HCT116 (cell line): ENCODE results near the gene LRRN4CL. TPM values are rescaled to one million over a fixed set of nuclear protein-coding genes. Genes with fewer than 3 reads are reported as not detected.

Source experiments
- ATAC-seq: fragments of 200-7000 bp; cut with Tn5 transposase; 2 replicates; pipeline ENCODE4 v1.9.1; 2020; ENCODE audit warnings: mild to moderate bottlenecking, moderate library complexity
- BruUV-seq: library from RNA; stranded (reverse); fragments of 400-500 nt; replicated peaks from 2 replicates; lab custom pipeline; 2021; lab: Mats Ljungman, UMichigan
- CTCF ChIA-PET: fragments of 300-600 bp; sonication (Branson Sonifier 250); formaldehyde crosslinking; loops from one replicate; lab custom pipeline; 2021; ENCODE audit warnings: antibody characterized with exemption; lab: Charles Lee
- POLR2A ChIA-PET: fragments of 300-600, 350-600 bp; sonication (Branson Sonifier 250); formaldehyde crosslinking; loops from one replicate; lab custom pipeline; 2021; ENCODE audit warnings: antibody characterized with exemption; lab: Charles Lee
- RAD21 ChIA-PET, 2 experiments: fragments of 300-600 bp; sonication (Branson Sonifier 250); formaldehyde crosslinking; loops; one replicate each; lab custom pipeline; 2023; ENCODE audit warnings: low total read pairs in 2 of 2; ENCODE audit not compliant: uncharacterized antibody in 2 of 2, unreplicated experiment in 2 of 2, low non-redundant PET in 1 of 2; lab: Charles Lee
- DNase-seq: peaks from one replicate; pipeline ENCODE4 v3.0.0-alpha.2; 2010; ENCODE audit warnings: low read depth, low spot score
- H2AFZ ChIP-seq: fragments of 200-600 bp; shearing (Covaris generic), sonication (generic); 2 replicates; pipeline ENCODE4 v1.6.1; 2017; ENCODE audit warnings: low read depth, mixed run types, mixed read lengths, antibody characterized with exemption, low read length; ENCODE audit not compliant: poor library complexity, severe bottlenecking
- H3K27ac ChIP-seq: 2 replicates; pipeline ENCODE4 v1.5.1; 2012; ENCODE audit warnings: low read depth, low read length
- H3K27me3 ChIP-seq: fragments of 200-600 bp; sonication (generic); 2 replicates; pipeline ENCODE4 v1.6.1; 2016; ENCODE audit warnings: mixed run types, low read length, mixed read lengths; ENCODE audit not compliant: insufficient read depth
- H3K36me3 ChIP-seq, 2 experiments: fragments of 200-500 bp in 1 of 2; fragments of 200-600 bp in 1 of 2; sonication (Bioruptor generic) in 1 of 2; sonication (generic) in 1 of 2; 2 replicates each; pipeline versions ENCODE4 v1.5.1 to v1.6.1; 2014 to 2016; ENCODE audit warnings: low read length in 2 of 2, inconsistent platforms in 1 of 2, mixed read lengths in 1 of 2, mixed run types in 1 of 2; ENCODE audit not compliant: insufficient read depth in 2 of 2, control insufficient read depth in 1 of 2
- H3K4me1 ChIP-seq, 2 experiments: fragments of 200-600 bp in 1 of 2; sonication (generic) in 1 of 2; 2 replicates each; pipeline versions ENCODE4 v1.5.1 to v1.6.1; 2012 to 2017; ENCODE audit warnings: low read length in 2 of 2, inconsistent platforms in 1 of 2, mild to moderate bottlenecking in 1 of 2, mixed read lengths in 1 of 2, mixed run types in 1 of 2, moderate library complexity in 1 of 2; ENCODE audit not compliant: insufficient read depth in 2 of 2, control insufficient read depth in 1 of 2
- H3K4me2 ChIP-seq: fragments of 200-600 bp; sonication (generic); 2 replicates; pipeline ENCODE4 v1.6.1; 2017; ENCODE audit warnings: mixed run types, low read length, mixed read lengths
- H3K4me3 ChIP-seq, 2 experiments: fragments of 200-600 bp in 1 of 2; sonication (generic) in 1 of 2; replicated peaks in 1 of 2; 2 replicates each; pipeline ENCODE4 v1.5.1; 2011 to 2016; ENCODE audit warnings: low read length in 2 of 2, control low read depth in 1 of 2, low read depth in 1 of 2, mild to moderate bottlenecking in 1 of 2, mixed read lengths in 1 of 2, mixed run types in 1 of 2
- H3K79me2 ChIP-seq: fragments of 200-600 bp; sonication (generic); 2 replicates; pipeline ENCODE4 v1.6.1; 2017; ENCODE audit warnings: mild to moderate bottlenecking, mixed run types, low read length, moderate library complexity, mixed read lengths; ENCODE audit not compliant: insufficient read depth
- H3K9ac ChIP-seq: fragments of 200-600 bp; sonication (generic); 2 replicates; pipeline ENCODE4 v1.6.1; 2016; ENCODE audit warnings: low read length, mixed read lengths
- H3K9me2 ChIP-seq: fragments of 200-600 bp; sonication (generic), shearing (Covaris generic); 2 replicates; pipeline ENCODE4 v1.6.1; 2017; ENCODE audit warnings: mixed run types, mild to moderate bottlenecking, moderate library complexity; ENCODE audit not compliant: insufficient read depth
- H3K9me3 ChIP-seq, 2 experiments: fragments of 200-500 bp in 1 of 2; fragments of 200-600 bp in 1 of 2; sonication (Bioruptor generic) in 1 of 2; sonication (generic) in 1 of 2; 2 replicates each; pipeline ENCODE4 v1.6.1; 2014 to 2017; ENCODE audit warnings: low read length in 2 of 2, mixed read lengths in 2 of 2, inconsistent platforms in 1 of 2, low read depth in 1 of 2, mild to moderate bottlenecking in 1 of 2, mixed run types in 1 of 2, moderate library complexity in 1 of 2; ENCODE audit not compliant: control insufficient read depth in 1 of 2, insufficient read depth in 1 of 2
- H4K20me1 ChIP-seq: fragments of 200-600 bp; sonication (generic), shearing (Covaris generic); 2 replicates; pipeline ENCODE4 v1.6.1; 2017; ENCODE audit warnings: mixed run types, mild to moderate bottlenecking, moderate library complexity; ENCODE audit not compliant: insufficient read depth
- CBX3 ChIP-seq: IDR thresholded peaks from 2 replicates; pipeline ENCODE4 v1.6.1; 2012; ENCODE audit warnings: low read depth
- CEBPB ChIP-seq: IDR thresholded peaks from 2 replicates; pipeline ENCODE4 v1.6.1; 2012; ENCODE audit warnings: low read depth
- CTCF ChIP-seq, 3 experiments: fragments of 200-600 bp in 1 of 3; sonication (generic) in 1 of 3; IDR thresholded peaks in 2 of 3; conservative IDR thresholded peaks in 1 of 3; 2 replicates each; pipeline ENCODE4 v1.5.1; 2012 to 2017; ENCODE audit warnings: low read depth in 2 of 3, low read length in 2 of 3, antibody characterized with exemption in 1 of 3, borderline replicate concordance in 1 of 3, control low read depth in 1 of 3, mild to moderate bottlenecking in 1 of 3, mixed read lengths in 1 of 3, mixed run types in 1 of 3, moderate library complexity in 1 of 3; ENCODE audit not compliant: insufficient read depth in 1 of 3
- EGR1 ChIP-seq: IDR thresholded peaks from 2 replicates; pipeline ENCODE4 v1.6.1; 2012; ENCODE audit warnings: low read depth
- ELF1 ChIP-seq: IDR thresholded peaks from 2 replicates; pipeline ENCODE4 v1.6.1; 2012; ENCODE audit warnings: low read depth, borderline replicate concordance
- EZH2 ChIP-seq: fragments of 200-600 bp; sonication (generic); IDR thresholded peaks from 2 replicates; pipeline ENCODE4 v1.6.1; 2017; ENCODE audit warnings: antibody characterized with exemption, mixed run types
- EZH2phosphoT487 ChIP-seq: fragments of 200-600 bp; IDR thresholded peaks from 2 replicates; pipeline ENCODE4 v1.6.1; 2018; ENCODE audit warnings: antibody characterized with exemption, borderline replicate concordance
- FOSL1 ChIP-seq: IDR thresholded peaks from 2 replicates; pipeline ENCODE4 v1.6.1; 2012; ENCODE audit warnings: low read depth
- JUND ChIP-seq: IDR thresholded peaks from 2 replicates; pipeline ENCODE4 v1.6.1; 2012
- MAX ChIP-seq: IDR thresholded peaks from 2 replicates; pipeline ENCODE4 v1.6.1; 2012
- POLR2A ChIP-seq: IDR thresholded peaks from 2 replicates; pipeline ENCODE4 v1.7.0; 2011; ENCODE audit warnings: borderline replicate concordance; ENCODE audit not compliant: insufficient read depth, insufficient read length; ENCODE audit errors: extremely low read depth
- POLR2AphosphoS5 ChIP-seq: IDR thresholded peaks from 2 replicates; pipeline ENCODE4 v1.6.1; 2011; ENCODE audit warnings: mild to moderate bottlenecking, low read depth, low read length, moderate library complexity
- SP1 ChIP-seq: IDR thresholded peaks from 2 replicates; pipeline ENCODE4 v1.6.1; 2012; ENCODE audit warnings: low read depth
- TCF7L2 ChIP-seq: IDR thresholded peaks from 2 replicates; pipeline ENCODE4 v1.7.0; 2011; ENCODE audit warnings: borderline replicate concordance, inconsistent platforms; ENCODE audit not compliant: insufficient read depth, insufficient read length; ENCODE audit errors: extremely low read depth
- intact Hi-C: fragments of 100-400 bp; cut with micrococcal nuclease; formaldehyde crosslinking; loops from 2 replicates; pipeline ENCODE4 v1.10.0; 2022
- total RNA-seq: library from RNA; stranded (reverse); gene quantifications from one replicate; pipeline ENCODE4 v1.2.1, GENCODE V29; 2021; ENCODE audit not compliant: unreplicated experiment
- TF ChIP-seq, protein P1 (sequence below): IDR thresholded peaks from 2 replicates; pipeline ENCODE4 v1.6.1; 2012; ENCODE audit warnings: low read depth
- TF ChIP-seq, protein P2 (sequence below): IDR thresholded peaks from 2 replicates; pipeline ENCODE4 v1.6.1; 2011; ENCODE audit warnings: mild to moderate bottlenecking, low read length, moderate library complexity; ENCODE audit not compliant: insufficient replicate concordance; ENCODE audit errors: extremely low read depth

Gene LRRN4CL
- total RNA-seq, 1 experiment from 2014 or later = 0.71 TPM

DNA sequence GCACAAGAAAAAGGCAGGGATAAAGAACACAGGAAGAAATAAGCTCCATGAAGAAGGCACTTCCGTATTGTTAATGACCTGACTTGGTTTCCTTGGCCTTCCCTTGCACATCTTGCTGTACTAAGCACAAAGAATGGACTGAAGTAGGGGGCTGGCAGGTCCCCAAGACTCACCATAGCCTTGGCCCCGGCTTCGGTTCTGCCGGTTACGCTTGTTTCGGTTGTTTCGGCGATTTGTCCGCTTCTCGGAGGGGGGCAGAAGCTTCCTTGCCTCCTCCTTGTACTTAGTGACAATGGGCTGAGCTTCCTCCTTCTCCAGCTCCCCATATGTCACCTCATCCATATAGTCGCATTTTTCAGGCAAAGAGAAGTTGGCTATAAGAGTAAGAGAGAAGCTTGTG is 27.5 kb upstream of the LRRN4CL start:
- Histone ChIP-seq H3K9ac (no peak overlapping the region), H3K27ac (no peak overlapping the region), H3K27me3 (no peaks in the 10 kb centered on the region), H3K4me3 (no peak overlapping the region), H3K79me2 (peaks cover 82% of the 10 kb centered on the region), H3K4me1 (no peaks in the 10 kb centered on the region), H4K20me1 (peaks cover 5% of the 10 kb centered on the region; the same call in 1 of the 2 replicates), H3K4me2 (no peak overlapping the region), H3K9me3 (no peaks in the 10 kb centered on the region), H3K36me3 (peaks cover 89 to 95% of the 10 kb centered on the region in 2 experiments), H2AFZ (no peak overlapping the region), H3K9me2 (no peaks in the 10 kb centered on the region)
- TF ChIP-seq SP1 (no peak), JUND (no peak), EZH2phosphoT487 (no peak), CBX3 (no peak), ELF1 (no peak), CEBPB (no peak), EGR1 (no peak), TCF7L2 (no peak), MAX (no peak), FOSL1 (no peak), EZH2 (no peak), POLR2A (no peak), CTCF (IDR thresholded peaks at IDR 0.05 in 2 of 3, conservative IDR thresholded peaks at IDR 0.05 in 1 of 3; ENCODE audit: borderline replicate concordance in 1 of 3, insufficient read depth in 1 of 3, low read depth in 2 of 3, low read length in 2 of 3) (no peak), POLR2AphosphoS5 (no peak)
- TF ChIP-seq, protein P1, sequence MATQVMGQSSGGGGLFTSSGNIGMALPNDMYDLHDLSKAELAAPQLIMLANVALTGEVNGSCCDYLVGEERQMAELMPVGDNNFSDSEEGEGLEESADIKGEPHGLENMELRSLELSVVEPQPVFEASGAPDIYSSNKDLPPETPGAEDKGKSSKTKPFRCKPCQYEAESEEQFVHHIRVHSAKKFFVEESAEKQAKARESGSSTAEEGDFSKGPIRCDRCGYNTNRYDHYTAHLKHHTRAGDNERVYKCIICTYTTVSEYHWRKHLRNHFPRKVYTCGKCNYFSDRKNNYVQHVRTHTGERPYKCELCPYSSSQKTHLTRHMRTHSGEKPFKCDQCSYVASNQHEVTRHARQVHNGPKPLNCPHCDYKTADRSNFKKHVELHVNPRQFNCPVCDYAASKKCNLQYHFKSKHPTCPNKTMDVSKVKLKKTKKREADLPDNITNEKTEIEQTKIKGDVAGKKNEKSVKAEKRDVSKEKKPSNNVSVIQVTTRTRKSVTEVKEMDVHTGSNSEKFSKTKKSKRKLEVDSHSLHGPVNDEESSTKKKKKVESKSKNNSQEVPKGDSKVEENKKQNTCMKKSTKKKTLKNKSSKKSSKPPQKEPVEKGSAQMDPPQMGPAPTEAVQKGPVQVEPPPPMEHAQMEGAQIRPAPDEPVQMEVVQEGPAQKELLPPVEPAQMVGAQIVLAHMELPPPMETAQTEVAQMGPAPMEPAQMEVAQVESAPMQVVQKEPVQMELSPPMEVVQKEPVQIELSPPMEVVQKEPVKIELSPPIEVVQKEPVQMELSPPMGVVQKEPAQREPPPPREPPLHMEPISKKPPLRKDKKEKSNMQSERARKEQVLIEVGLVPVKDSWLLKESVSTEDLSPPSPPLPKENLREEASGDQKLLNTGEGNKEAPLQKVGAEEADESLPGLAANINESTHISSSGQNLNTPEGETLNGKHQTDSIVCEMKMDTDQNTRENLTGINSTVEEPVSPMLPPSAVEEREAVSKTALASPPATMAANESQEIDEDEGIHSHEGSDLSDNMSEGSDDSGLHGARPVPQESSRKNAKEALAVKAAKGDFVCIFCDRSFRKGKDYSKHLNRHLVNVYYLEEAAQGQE = no peak
- TF ChIP-seq, protein P2, sequence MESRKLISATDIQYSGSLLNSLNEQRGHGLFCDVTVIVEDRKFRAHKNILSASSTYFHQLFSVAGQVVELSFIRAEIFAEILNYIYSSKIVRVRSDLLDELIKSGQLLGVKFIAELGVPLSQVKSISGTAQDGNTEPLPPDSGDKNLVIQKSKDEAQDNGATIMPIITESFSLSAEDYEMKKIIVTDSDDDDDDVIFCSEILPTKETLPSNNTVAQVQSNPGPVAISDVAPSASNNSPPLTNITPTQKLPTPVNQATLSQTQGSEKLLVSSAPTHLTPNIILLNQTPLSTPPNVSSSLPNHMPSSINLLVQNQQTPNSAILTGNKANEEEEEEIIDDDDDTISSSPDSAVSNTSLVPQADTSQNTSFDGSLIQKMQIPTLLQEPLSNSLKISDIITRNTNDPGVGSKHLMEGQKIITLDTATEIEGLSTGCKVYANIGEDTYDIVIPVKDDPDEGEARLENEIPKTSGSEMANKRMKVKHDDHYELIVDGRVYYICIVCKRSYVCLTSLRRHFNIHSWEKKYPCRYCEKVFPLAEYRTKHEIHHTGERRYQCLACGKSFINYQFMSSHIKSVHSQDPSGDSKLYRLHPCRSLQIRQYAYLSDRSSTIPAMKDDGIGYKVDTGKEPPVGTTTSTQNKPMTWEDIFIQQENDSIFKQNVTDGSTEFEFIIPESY = no peak
- RAD21 ChIA-PET = no interaction called here
- DNase-seq (no peak), ATAC-seq (no peak)
- no TSS peak for BruUV-seq
- POLR2A ChIA-PET = no interaction called here
- CTCF ChIA-PET = no interaction called here
- intact Hi-C loops = no loop called here
